Measurements from ENCODE around the gene TST. TPM values are rescaled to one million over a fixed set of nuclear protein-coding genes. Genes with fewer than 3 reads are reported as not detected.

Gene TST
- total RNA-seq, 1 experiment from 2014 or later = 99.4 TPM

DNA sequence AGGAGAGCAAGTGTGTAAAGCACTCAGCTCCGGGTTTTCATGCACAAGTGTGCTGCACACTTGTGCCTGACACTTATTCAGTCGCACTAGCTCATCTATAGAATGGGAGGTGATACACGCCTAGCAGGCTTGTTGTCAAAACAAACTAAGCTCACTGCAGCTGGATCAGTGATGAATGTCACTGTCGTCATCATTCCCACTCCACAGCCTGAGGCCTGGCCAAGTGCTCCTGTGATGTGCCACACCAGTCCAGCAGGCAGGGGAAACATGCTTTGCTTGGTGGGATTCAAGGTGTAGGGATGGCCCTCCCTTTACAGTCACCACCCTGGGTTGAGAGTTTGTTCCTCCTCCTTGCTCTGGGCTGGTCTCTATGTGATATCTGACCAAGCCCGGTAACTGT is 7.1 kb upstream of the TST start:
- H3K79me2 ChIP-seq (ENCODE audit: low read depth) = peaks cover 5% of the 10 kb centered on the region
- POLR2A ChIA-PET (ENCODE audit: unreplicated experiment) = no interaction called here
- no peak overlapping the region for H3K4me3 ChIP-seq
- H3K9me2 ChIP-seq (ENCODE audit: insufficient read depth) = no peaks in the 10 kb centered on the region
- no peaks in the 10 kb centered on the region for H3K9me3 ChIP-seq (ENCODE audit: insufficient read depth, low read depth)
- BruUV-seq (replicated peaks) = no TSS peak
- H3K4me2 ChIP-seq = no peak overlapping the region
- peaks cover 6% of the 10 kb centered on the region for H3K4me1 ChIP-seq (replicated peaks; ENCODE audit: insufficient read depth)
- no peaks in the 10 kb centered on the region for H3K27me3 ChIP-seq (ENCODE audit: insufficient read depth, low read depth)
- CTCF ChIA-PET = interaction anchor here (0.6 kb wide), 1 partner anchor 263 kb away, joined by 3 read pairs; no protein-coding TSS in a partner anchor
- no peaks in the 10 kb centered on the region for H4K20me1 ChIP-seq (ENCODE audit: insufficient read depth)
- intact Hi-C loops (cut with micrococcal nuclease; ENCODE audit: unreplicated experiment) = no loop called here
- DNase-seq = no peak
- H3K27ac ChIP-seq = no peak overlapping the region
- TF ChIP-seq EZH2 (IDR thresholded peaks at IDR 0.05; ENCODE audit: low read depth) = no peak
- TF ChIP-seq CTCF (conservative IDR thresholded peaks at IDR 0.05) = no peak
- peaks cover 10% of the 10 kb centered on the region for H3F3A ChIP-seq (ENCODE audit: insufficient read depth, low read depth)
- H2AFZ ChIP-seq = no peak overlapping the region
- peaks cover 12% of the 10 kb centered on the region; the same call in 1 of the 2 replicates for H3K36me3 ChIP-seq (ENCODE audit: low read depth)

- no peaks in the 10 kb centered on the region for H3K9me2 ChIP-seq (ENCODE audit: insufficient read depth)
- peaks cover 5% of the 10 kb centered on the region for H3F3A ChIP-seq (ENCODE audit: insufficient read depth, low read depth)
- no peak overlapping the region for H3K4me3 ChIP-seq
- ChIA-PET CTCF (interaction anchor here (0.6 to 0.8 kb wide), 2 partner anchors 42 to 262 kb away, joined by 3 read pairs; no protein-coding TSS in a partner anchor), POLR2A (ENCODE audit: unreplicated experiment) (no interaction called here)
- no TSS peak for BruUV-seq (replicated peaks)
- TF ChIP-seq EZH2 (IDR thresholded peaks at IDR 0.05; ENCODE audit: low read depth) = no peak
- TF ChIP-seq CTCF (conservative IDR thresholded peaks at IDR 0.05) = no peak
- H3K36me3 ChIP-seq (ENCODE audit: low read depth) = peaks cover 12% of the 10 kb centered on the region; the same call in 1 of the 2 replicates
- H3K27ac ChIP-seq = no peak overlapping the region
- H2AFZ ChIP-seq = no peak overlapping the region
- H3K9me3 ChIP-seq (ENCODE audit: insufficient read depth, low read depth) = no peaks in the 10 kb centered on the region
- intact Hi-C loops (cut with micrococcal nuclease; ENCODE audit: unreplicated experiment) = no loop called here
- peaks cover 7% of the 10 kb centered on the region; the same call in 1 of the 2 replicates for H3K4me1 ChIP-seq (replicated peaks; ENCODE audit: insufficient read depth)
- H3K79me2 ChIP-seq (ENCODE audit: low read depth) = peaks cover 11% of the 10 kb centered on the region
- H3K4me2 ChIP-seq = no peak overlapping the region
- no peaks in the 10 kb centered on the region for H3K27me3 ChIP-seq (ENCODE audit: insufficient read depth, low read depth)
- no peaks in the 10 kb centered on the region for H4K20me1 ChIP-seq (ENCODE audit: insufficient read depth)
- DNase-seq = no peak
Measured at GRCh38 chr22:37025500-37026070, 6.3 kb upstream of the TST start.

DNA sequence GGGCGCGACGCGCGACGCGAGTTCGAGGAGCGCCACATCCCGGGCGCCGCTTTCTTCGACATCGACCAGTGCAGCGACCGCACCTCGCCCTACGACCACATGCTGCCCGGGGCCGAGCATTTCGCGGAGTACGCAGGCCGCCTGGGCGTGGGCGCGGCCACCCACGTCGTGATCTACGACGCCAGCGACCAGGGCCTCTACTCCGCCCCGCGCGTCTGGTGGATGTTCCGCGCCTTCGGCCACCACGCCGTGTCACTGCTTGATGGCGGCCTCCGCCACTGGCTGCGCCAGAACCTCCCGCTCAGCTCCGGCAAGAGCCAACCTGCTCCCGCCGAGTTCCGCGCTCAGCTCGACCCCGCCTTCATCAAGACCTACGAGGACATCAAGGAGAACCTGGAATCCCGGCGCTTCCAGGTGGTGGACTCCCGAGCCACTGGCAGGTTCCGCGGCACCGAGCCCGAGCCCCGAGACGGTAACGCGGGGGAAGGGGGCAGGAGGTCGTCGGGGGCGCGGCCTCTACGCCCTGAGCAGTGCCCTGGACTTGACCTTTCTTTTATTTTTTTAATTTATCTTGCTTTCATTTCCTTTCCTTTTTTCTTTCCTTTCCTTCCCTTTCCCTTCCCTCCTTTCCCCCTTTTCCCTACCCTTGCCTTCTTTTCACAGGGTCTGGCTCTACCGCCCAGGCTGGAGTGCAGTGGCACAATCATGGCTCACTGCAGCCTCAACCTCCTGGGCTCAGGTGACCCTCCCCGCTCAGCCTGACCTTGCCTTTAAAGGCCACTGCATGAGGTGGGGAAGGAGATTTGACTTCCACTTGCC is 5.3 kb upstream of the TST start:
- Histone ChIP-seq H3K27me3 (ENCODE audit: insufficient read depth, low read depth) (no peaks in the 10 kb centered on the region), H3K9me2 (ENCODE audit: insufficient read depth) (no peaks in the 10 kb centered on the region), H3K36me3 (ENCODE audit: low read depth) (peaks cover 12% of the 10 kb centered on the region; the same call in 1 of the 2 replicates), H3K27ac (no peak overlapping the region), H3K4me1 (replicated peaks; ENCODE audit: insufficient read depth) (peaks cover 10% of the 10 kb centered on the region; the same call in 1 of the 2 replicates), H3F3A (ENCODE audit: insufficient read depth, low read depth) (peaks cover 9% of the 10 kb centered on the region; the same call in 1 of the 2 replicates), H3K79me2 (ENCODE audit: low read depth) (peaks cover 20% of the 10 kb centered on the region), H4K20me1 (ENCODE audit: insufficient read depth) (no peaks in the 10 kb centered on the region), H2AFZ (no peak overlapping the region), H3K4me2 (no peak overlapping the region), H3K9me3 (ENCODE audit: insufficient read depth, low read depth) (no peaks in the 10 kb centered on the region), H3K4me3 (no peak overlapping the region)
- POLR2A ChIA-PET (ENCODE audit: unreplicated experiment) = no interaction called here
- CTCF ChIA-PET = interaction anchor here (0.8 kb wide), 1 partner anchor 41 kb away, joined by 3 read pairs; no protein-coding TSS in a partner anchor
- TF ChIP-seq EZH2 (IDR thresholded peaks at IDR 0.05; ENCODE audit: low read depth) (no peak), CTCF (conservative IDR thresholded peaks at IDR 0.05) (no peak)
- intact Hi-C loops (cut with micrococcal nuclease; ENCODE audit: unreplicated experiment) = no loop called here
- BruUV-seq (replicated peaks) = no TSS peak
- DNase-seq = no peak

Data from PC-9 (cell line).